ENCODE results near the gene FPR3.

GRCh38 chr19:51811344-51811743 lies 16.4 kb downstream of the FPR3 start:
- no peak for TF ChIP-seq CTCF (conservative IDR thresholded peaks at IDR 0.05; ENCODE audit: low read length)
- no peak for TF ChIP-seq EZH2phosphoT487 (IDR thresholded peaks at IDR 0.05; ENCODE audit: borderline replicate concordance, low read depth, low read length)

Data from OCI-LY7 (cell line).